Stimulated activated CD8-positive, alpha-beta memory T cell treated with anti-CD3 and anti-CD28 coated beads, Interleukin-12 subunit alpha, Interleukin-12 subunit beta, amount 100 ng/mL, for 24 hours (primary cell): ENCODE measurements around the gene FIBP.
"Not testable (repeated sequence)": the region's sequence is repeated elsewhere in the genome, so short reads cannot be mapped to it uniquely, and the experiment has no call there.

ENCODE experiments used
- DNase-seq: peaks from one replicate; pipeline ENCODE4 v3.0.0-alpha.2; 2020; ENCODE audit errors: extremely low read depth

FIBP gene

DNA sequence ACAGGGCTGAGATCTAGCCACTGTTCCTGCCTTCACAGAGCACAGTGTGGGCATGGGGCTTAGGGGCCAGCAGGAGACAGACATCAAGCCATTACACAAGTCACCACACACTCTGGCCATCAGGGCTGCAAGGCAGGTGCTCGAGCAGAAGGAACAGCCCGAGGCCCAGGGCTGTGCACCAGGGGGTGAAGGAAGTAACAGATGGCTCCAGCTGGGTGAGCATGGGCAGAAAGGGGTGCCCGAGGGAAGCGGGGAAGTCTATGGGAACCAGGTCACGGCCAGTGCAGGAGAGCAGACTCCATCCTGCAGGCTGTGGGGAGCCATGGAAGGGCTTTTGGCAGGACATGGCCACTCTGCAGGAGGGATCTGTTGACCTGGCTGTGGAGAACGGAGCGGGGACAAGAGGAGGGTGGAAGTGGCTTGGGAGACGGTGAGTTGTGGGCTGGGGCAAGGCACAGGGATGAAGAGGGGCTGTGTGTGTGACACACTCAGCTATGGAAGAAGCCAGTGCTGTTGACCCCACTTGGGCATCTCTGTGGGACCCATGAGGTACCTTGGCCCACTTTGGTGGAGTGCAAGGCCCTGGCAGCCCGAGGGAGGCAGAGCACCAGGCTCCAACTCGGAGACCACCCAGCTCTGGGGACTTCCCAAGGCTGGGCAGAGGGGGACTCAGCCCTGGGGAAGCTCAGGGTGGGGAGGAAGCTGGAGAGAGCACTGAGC lies 27.0 kb upstream of the FIBP start:
- DNase-seq: no peak

DNA sequence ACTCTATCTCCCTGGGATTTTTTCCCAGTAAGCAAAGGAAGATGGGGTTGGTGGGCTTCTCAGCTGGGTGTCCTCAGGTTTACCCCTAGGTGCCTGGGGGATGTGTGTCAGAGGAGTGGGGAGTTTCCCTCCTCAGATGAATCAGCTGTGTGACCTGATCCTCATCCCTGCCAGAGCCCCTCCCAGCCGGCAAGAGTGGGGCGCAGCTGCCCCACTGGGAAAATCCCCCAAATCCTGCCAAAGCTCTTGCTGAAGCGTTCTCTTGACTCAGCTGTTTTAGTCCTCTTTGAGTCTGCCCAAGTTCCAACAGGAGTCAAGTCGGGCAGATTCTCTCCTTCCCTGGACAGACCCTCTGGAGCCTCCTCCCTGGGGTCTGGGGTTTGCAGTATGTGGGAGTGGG lies 24.6 kb upstream of the FIBP start:
- DNase-seq: no peak

DNA sequence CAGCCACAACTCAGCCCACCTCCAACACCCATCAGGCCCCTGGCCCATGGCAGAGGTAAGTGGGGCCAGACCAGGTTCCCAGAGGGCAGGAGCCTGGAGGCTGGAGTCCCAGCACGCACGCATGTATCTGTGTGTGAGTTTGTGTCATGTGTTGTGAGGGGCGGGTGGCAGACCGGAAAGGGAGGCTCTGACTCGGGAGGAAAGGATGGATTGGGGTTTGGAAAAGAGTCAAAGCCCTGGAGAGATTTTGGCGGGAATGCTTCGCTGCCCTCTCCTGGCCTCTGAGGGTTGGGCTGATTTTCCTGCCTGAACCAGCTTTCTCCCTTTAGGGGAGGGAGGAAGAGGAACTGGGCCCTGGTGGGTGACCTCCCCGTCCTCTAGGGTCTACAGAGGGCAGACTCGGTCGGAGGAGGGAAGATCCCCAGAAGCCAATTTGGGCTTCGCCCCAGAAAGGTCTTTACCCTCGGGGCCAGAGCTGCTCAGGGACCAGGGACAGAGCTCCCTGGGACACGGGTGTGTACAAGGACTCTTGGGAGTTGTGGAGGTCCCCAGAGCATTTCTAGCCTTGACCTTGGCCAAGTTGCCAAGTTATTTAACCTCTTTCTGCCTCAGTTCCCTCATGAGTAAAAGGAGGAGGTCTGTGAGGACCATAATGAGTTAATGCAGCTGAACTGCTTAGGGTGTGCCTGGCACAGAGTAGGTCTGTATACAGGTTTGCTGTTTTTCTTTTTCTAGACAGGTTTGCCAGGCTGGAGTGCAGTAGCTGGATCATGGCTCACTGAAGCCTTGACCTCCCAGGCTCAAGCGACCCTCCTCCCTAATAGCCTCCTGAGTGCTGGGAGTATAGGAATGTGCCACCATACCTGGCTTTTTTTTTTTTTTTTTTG lies 23.7 kb upstream of the FIBP start:
- DNase-seq: no peak

DNA sequence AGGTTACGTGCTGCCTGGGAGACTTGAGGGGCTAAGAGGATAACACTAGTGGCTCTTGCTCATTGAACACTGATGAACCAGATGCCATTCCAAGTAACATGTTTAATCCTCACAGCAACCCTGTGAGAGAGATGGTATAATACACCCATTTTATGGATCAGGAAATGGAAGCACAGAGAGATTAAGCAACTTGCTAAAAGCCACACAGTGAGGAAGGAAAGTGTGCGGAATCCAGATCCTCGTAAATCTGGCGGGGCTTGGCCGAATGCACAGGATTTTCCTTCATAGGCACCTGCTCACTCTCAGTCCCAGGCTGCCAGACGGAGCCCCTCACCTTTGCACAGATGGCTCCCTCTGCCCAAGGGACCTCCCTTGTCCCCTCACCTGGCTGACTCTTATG lies 19.6 kb upstream of the FIBP start:
- DNase-seq: no peak

DNA sequence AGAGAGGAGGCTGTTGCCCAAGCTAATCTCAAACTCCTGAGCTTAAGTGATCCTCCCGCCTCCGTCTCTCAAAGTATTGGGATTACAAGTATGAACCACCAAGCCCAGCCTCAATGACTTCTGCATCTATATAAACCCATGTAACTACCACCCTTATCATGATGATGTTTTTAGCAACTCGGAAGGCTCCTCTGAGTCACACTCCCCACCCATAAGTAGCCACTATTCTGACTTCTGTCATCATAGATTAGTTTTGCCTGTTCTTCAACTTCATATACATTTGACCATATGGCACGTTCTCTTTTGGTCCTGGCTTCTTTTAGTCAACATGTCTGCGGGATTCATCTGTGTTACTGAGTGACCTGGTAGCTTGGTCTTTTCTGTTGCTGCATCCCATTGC lies 18.3 kb upstream of the FIBP start:
- no peak for DNase-seq

DNA sequence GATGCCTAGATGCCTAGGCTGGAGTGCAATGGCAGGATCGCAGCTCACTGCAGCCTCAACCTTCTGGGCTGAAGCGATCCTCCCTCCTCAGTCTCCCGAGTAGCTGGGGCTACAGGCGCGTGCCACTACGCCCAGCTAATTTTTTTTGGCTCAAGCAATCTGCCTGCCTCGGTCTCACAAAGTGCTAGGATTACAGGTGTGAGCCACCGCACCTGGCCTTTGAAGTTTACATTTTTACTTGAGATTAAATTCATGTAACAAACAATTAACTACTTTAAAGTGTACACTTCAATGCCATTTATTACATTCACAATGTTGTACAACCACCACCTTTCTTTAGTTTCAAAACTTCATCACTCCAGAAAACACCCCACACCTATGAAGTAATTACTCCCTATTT lies 15.4 kb upstream of the FIBP start:
- no peak for DNase-seq

DNA sequence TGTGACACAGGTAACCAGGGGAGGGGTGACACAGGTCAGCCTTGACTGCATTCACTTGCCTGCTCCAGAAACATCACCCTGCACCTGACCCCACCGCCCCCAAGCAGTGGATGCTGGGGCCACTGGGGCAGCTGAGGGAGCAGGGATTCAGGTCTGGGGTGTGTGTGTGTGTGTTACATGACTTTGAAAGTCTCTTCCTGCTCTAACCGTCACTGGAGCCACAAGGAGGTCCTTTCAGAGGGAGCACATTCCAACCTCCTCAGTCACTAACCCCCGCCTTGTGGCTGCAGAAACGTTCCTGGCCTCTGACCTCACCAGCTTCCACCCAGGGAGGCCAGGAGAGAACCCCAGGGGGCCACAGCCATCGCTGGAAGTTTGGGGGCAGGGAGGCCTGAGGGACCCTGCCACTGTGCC lies 14.8 kb upstream of the FIBP start:
- no peak for DNase-seq

DNA sequence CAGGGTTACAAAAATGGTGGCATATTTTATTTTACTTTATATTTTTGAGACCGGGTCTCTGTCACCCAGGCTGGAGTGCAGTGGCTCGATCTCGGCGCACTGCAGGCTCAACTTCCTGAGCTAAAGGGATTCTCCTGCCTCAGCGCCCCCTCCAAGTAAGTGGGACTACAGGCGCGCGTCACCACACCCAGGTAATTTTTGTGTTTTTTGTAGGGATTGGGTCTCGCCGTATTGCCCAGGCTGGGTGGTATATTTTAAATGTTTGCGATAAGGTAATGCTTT lies 12.6 kb upstream of the FIBP start:
- no peak for DNase-seq

DNA sequence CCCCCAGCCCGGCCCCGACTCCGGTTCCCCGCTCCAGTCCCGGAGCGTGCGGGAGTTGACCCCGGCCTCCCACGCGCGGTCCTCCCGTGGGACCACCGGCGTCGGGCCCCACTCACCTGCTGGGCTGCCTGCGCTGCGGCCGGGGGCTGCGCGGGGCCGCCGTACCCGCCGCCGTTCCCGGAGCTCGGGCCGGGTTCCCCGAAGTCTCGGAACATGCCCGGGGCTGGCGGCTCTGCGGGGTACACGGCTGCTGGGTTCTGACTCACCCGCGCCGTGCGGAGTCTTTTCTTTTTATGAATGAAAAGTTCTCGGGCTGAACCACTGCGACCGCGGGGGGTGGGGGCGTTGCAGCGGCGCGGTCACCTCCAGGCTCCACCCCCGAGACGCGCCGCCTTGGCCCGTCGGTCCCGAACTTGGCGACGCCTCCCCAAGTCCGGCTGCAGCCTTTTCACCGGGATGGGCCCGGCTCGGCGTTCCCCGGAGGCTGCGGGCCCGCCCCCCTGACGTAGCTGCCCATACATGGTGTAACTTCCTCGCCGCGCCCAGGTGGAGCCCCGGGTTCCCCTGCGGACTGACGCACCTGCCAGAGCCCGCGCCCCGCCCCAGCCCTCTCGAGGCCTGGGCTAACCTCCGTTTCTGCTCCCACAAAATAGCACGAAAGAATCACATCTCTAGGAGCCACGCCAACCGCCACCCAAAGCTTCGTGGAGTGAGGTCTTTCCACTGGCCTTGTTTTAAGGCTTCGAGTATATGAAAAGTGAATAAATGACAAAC lies 12.0 kb upstream of the FIBP start, which contains the start of gene FOSL1:
TSS of gene FOSL1 (minus strand) at position 264 of the 774 bp plus-strand sequence. CDS start at position 215, 49 bp downstream.
- DNase-seq: peak; percentile 88

DNA sequence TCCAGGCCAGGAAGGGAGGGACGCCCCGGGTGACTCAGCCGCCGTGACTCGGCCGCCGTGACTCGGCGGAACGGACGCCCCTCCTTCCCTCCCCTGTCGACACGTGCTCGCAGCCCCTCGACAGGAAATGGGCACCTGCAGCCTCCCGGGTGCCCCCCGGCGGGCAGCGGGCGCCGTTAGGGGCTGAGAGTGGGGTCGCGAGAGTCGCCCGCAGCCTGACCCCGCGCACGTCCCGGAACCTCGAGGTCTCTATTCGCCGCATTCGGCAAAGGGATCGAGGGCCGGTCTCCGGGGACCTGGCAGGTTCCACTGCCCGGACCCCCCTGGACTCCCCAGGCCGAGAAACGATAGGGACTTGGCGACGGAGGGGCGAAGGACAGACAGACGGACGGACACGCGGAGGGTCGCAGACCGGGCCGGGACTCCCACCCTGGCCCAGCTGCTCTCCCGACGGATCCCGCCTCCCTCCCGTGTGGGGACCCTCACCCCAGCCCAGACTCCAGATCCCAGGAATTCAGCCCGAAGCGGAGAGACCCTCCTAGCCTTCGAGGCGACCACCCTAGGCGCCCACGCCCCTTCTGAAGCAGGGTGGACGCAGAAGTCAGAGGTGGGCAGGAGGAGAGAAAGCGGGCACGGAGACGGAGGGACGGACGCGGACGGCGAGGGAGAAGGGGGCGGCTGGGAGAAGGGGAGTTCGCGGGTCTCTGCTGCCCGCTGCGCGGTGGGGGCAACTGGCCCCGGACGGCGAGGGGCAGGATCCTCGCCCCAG lies 11.3 kb upstream of the FIBP start:
- DNase-seq: no peak

DNA sequence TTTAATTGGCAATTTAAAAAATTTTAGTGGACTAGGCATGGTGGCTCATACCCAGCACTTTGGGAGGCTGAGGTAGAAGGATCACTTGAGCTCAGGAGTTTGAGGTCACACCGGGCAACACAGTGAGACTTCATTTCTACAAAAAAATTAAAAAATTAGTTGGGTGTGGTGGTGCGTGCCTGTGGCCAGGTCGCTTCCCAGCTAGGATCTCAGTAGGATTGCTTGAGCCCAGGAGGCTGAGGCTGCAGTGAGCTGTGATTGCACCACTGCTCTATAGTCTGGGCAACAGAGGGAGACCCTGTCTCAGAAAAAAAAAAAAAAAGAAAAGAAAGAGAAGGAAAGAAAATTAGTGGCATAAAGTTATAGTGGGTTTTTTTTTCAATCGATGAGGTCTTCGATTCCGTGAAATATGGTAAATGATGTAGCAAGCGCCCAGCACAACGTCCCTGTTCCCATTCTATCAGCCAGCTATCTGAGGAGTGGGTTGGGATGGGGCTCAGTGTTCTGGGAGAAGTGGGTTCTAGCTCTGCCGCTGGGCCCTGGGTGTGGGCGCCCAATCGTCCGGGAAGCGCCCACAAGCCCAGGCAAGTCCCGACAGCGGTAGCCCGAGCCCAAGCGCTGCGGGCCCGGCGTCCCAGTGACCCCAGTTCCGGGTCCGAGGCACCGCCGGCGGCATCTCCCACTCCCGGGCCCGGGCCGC lies 10.5 kb upstream of the FIBP start:
- no peak for DNase-seq

DNA sequence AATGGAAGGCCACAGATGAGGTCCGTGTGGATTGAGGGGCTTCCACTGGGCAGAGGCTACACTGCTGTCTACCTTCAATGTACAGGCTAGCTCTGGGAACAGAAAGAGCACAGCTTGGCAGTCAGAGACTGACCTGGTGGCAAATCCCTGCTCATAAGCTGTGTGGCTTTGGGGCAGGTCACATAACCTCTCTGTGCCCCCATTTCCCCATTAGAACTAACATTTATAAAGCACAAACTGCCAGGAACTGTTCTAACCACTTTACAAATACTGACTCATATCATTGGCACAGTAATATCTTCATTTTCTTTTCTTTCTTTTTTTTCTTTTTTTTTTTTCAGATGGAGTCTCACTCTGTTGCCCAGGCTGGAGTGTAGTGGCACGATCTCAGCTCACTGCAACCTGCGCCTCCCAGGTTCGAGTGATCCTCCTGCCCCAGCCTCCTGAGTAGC lies 8.8 kb upstream of the FIBP start:
- DNase-seq: no peak

DNA sequence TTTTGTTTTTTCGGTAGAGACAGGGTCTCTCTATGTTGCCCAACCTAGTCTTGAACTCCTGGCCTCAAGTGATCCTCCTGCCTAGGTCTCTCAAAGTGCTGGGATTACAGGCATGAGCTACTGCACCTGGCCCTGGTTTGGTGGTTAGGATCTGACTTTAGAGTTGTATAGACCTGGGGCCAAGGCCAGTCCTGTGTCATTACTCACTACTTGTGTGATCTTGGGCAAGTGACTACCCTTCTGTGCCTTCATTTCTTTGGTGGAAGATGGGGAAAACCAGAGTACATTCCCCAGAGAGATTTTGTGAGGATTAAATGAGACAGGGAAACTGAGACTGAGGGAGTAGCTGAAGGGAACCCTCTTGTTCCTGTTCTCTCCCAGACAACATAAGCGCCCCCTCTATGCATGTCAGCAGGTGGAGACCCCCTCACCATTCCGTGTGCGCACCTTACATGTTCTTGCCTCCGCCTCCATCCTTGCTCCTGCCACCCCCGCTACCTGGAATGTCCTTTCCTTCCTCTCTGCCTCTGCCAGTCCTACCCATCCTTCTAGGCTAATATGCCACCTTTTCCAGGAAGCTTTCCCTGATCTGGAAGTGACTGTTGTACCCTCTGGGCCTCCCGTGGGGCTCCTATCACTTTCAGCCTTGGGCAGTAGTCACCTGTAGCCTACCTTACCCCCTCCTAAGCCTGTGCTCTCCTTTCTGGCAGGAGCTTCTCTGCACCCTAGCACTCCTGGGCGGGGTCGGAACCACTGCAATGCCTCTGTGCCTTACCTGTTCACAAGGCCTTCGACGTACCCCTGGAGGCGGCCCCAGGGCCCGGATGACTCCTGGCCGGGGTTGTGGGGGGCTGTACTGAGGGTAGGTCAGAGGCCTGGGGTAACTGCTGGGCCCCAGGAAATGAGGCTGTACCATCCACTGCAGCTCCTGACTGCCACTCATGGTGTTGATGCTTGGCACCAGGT lies 8.0 kb upstream of the FIBP start:
- no peak for DNase-seq

DNA sequence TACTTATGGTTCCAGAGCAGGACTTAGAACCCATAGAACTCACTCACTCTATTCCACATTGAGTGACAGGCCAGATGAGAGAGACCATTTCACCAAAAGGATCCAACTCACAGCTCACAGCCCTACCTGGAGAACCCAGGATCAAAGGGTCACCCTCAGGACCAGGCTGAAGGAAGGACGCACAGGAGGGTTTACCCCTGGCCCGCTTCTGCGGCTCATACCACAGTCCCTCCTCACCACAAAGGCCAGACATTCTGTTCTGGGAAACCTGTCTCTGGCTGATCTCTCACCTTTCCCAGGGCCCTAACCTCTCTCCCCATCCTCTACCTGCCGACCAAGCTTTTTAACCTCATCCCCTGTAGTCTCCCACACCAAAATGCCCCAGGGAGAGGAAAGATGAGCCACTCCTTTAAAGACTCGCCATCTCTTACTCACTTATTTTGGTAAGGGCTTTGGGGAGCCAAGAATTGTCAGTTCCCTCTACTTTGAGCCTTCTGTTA lies 7.3 kb upstream of the FIBP start:
- no peak for DNase-seq

DNA sequence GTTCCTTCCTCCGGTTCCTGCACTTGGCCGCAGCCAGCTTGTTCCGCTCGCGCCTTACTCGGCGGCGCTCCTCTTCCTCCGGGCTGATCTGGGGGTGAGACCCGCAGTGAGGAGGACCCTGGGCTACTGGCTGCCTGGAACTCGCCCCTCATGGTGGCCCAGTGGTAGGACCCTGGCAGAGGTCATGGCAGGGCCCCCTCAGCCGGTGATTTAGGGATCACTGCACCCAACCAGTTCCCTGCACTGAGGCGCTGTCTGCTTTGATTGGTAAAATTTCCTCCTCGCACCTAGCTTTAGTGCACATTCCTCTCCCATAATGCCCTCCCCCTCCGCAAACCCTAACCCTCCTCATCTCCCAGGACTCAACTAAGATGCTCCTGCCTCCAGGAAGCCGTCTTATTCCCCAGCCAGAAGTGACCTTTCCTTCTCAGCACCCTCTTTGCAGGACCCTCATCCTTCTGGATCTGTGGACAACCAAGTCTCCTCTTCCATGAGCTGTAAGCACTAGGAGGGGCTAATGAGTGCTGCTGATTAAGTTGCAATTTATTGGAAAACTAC lies 5.8 kb upstream of the FIBP start:
- no peak for DNase-seq

DNA sequence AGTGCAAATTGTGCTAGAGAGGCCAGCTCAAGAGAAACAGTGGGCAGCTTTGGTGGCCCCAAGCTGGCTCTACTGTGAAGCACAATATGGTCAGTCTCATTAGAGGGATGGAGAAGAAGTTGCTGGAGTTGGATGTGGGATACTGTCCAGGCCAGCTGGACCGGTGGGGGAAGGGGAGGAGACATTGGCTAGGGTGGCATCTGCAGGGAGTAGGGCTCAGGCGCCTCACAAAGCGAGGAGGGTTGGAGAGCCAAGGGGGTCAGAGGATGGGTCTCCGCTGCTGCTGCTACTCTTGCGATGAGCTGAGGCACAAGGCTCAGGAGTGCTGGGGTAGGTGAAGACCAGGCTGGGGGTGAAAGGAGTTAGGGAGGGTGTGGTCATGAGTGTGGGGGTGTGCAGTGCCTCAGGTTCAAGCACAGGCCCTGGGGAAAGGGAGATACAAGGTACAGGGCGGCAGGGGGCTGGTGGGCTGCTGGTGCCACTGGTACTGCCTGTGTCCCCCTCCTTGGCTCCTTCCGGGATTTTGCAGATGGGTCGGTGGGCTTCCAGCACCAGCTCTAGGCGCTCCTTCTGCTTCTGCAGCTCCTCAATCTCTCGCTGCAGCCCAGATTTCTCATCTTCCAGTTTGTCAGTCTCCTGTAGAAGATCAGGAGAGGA lies 4.5 kb upstream of the FIBP start:
- DNase-seq: no peak

DNA sequence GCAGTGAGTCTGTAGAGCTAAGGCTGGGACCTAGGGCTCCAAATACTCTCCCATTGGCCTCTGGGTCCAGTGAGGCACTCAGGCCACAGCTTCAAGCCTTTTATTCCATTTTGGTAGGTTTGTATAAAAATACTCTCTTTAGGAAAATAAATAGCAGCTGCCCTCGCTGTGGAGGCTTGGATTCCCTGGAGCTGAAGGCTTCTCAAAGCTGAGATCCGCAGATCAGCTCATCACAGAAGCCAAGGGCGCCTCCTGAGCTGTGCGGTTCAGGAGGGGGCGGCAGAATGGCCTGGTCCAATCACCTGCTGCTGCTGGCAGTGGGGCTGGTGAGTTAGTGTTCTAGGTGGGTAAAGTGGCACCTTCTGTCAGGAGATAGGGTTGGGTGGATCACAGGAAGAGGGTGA lies 3.9 kb upstream of the FIBP start:
- not testable (repeated sequence) for DNase-seq

DNA sequence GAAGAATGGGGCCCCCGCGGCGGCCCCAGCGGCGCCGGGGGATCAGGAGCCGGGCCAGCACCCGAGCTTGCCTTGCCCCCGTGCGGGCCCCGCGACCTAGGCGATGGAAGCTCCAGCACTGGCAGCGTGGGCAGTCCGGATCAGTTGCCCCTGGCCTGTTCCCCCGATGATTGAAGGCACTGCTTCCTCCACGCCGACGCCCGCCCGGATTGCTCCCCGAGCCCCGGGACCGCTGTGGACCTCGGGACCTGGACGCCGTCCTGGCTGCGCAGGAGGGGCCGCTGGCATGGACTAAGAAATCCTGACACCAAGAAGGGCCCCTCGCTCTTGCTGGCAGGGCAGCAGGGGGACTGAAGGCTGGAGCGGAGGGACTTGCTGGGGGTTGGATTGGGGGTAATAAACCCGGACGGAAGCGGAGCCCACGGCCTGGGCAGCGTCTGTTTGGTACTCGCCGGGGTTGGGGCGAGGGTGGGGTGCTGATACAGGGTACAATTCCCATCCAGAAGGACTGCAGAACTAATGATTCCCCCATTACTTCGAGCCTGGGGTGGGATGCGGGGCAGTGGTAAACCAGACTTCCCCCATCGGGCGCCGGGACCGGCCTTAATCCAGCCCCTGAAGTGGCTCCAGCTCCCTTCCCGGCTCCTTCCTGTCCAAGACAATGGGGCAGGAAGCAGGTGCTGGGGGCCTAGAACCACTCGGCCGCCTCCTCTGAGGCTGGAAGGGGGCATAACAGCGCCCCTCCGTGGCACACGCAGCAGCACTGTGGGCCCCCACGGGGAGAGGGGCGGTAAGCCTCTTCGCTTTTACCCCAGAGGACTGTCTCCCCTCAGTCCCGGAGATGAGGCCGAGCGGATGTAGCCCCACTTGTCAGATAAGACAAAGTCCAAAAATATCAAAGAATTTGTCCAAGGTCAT lies 3.2 kb upstream of the FIBP start:
- no peak for DNase-seq
